Neutrophil (primary cell): Measurements from ENCODE around the gene HAL.
A peak's percentile ranks its signal among the peaks of the same experiment; 100 is the strongest.
"Not testable (repeated sequence)": the region's sequence is repeated elsewhere in the genome, so short reads cannot be mapped to it uniquely, and the experiment has no call there.

Experiments
- H3K27ac ChIP-seq: fragments of 200-600 bp; sonication (generic); 2 replicates; pipeline ENCODE4 v1.5.1; 2016; ENCODE audit warnings: mild to moderate bottlenecking, moderate library complexity
- H3K27me3 ChIP-seq: fragments of 200-600 bp; sonication (generic); 2 replicates; pipeline ENCODE4 v1.6.0; 2016; ENCODE audit warnings: mild to moderate bottlenecking
- H3K36me3 ChIP-seq: fragments of 200-600 bp; sonication (generic); 2 replicates; pipeline ENCODE4 v1.5.1; 2017
- H3K4me1 ChIP-seq, 2 experiments: fragments of 200-600 bp in 1 of 2; sonication (generic) in 1 of 2; 1 replicate in 1 of 2; 2 replicates in 1 of 2; pipeline versions ENCODE4 v1.5.1 to v1.6.1; 2013 to 2016; ENCODE audit warnings: low read depth in 1 of 2, low read length in 1 of 2, mild to moderate bottlenecking in 1 of 2, moderate library complexity in 1 of 2; ENCODE audit not compliant: control insufficient read depth in 1 of 2, insufficient read depth in 1 of 2
- H3K4me3 ChIP-seq, 2 experiments: fragments of 200-600 bp in 1 of 2; sonication (generic) in 1 of 2; 1 replicate in 1 of 2; 2 replicates in 1 of 2; pipeline ENCODE4 v1.5.1; 2013 to 2016; ENCODE audit warnings: low read depth in 1 of 2, low read length in 1 of 2, mild to moderate bottlenecking in 1 of 2, moderate library complexity in 1 of 2
- H3K9me3 ChIP-seq: fragments of 200-600 bp; sonication (generic); 2 replicates; pipeline ENCODE4 v1.5.1; 2016
- TF ChIP-seq, protein P1 (sequence below): fragments of 200-600 bp; sonication (generic); IDR thresholded peaks from 2 replicates; pipeline ENCODE4 v1.5.1; 2016; ENCODE audit warnings: antibody characterized with exemption

Gene HAL

DNA sequence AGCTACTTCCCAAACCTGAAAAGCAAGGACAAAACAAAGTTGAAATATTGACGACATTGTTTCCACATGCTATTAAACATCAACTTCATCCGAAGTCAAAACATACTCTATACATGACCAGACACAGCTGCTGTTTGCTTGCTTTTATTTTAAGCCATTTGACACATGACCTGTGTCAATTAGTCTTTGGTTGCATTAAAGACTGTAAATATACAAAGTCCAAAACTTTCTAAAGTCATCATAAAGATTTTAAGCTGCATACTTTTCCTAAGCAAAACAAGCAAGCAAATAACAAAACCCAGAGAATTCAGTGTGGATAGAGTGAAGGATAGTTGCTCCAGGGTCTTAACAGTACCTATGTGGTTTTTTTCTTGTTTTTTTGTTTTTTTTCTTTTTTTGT, 21.8 kb downstream of the HAL start:
- no peaks in the 10 kb centered on the region for H3K9me3 ChIP-seq
- H3K4me1 ChIP-seq: no peaks in the 10 kb centered on the region
- H3K27me3 ChIP-seq: no peaks in the 10 kb centered on the region
- H3K36me3 ChIP-seq: peaks cover 76% of the 10 kb centered on the region
- TF ChIP-seq, protein P1, sequence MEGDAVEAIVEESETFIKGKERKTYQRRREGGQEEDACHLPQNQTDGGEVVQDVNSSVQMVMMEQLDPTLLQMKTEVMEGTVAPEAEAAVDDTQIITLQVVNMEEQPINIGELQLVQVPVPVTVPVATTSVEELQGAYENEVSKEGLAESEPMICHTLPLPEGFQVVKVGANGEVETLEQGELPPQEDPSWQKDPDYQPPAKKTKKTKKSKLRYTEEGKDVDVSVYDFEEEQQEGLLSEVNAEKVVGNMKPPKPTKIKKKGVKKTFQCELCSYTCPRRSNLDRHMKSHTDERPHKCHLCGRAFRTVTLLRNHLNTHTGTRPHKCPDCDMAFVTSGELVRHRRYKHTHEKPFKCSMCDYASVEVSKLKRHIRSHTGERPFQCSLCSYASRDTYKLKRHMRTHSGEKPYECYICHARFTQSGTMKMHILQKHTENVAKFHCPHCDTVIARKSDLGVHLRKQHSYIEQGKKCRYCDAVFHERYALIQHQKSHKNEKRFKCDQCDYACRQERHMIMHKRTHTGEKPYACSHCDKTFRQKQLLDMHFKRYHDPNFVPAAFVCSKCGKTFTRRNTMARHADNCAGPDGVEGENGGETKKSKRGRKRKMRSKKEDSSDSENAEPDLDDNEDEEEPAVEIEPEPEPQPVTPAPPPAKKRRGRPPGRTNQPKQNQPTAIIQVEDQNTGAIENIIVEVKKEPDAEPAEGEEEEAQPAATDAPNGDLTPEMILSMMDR: no peak
- H3K4me3 ChIP-seq: no peak overlapping the region
- no peak overlapping the region for H3K27ac ChIP-seq

DNA sequence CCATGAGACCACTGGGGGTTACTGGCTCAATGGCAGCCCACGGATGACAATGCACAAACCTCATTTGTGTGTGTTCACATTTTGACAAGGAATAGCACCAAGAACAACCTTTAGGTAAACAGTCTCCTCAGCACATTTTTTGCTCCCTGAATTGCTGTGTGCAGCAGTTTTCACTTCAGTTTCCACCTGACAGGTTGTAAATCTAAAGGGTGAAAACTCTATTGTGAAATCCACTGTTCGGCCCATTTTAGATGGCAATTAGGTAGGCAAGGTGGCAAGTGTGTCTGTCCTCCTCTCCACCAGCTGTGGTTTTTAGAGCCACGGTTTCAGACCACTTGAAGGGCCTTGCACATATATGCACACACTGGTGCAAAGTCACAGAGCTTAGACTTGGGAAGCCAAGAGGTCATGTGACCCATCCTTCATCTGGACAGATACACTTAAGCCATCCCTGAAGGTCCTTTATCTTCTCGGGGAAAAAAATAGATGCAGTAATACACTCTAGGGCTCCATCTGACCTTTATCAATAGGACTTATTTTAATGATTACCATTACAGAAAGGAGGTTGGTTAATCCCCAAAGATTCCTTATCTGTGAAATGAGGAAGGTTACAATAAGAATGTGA, 23.2 kb downstream of the HAL start:
- TF ChIP-seq, protein P1: no peak
- H3K27ac ChIP-seq: peak overlapping the region; percentile 35

DNA sequence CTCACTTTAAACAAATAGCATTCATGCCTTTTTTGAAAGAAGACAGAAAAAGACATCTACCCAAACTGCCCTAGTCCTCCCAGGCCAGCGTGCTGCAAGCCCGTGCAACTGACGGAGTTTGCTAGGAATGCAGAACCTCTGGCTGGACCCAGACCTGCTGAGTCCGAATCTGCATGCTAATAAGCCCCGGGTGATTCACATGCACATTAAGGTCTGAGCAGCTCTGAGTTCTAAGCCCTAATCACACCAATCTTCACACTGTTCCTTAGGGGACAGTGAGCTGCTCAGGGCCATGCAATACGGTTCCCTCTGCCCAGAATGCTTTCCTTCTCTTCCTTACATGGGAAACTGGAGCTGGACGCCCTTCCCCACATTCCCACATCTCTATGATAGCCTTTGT, 25.2 kb downstream of the HAL start:
- no peak overlapping the region for H3K4me3 ChIP-seq
- H3K27ac ChIP-seq: no peak overlapping the region
- no peaks in the 10 kb centered on the region for H3K9me3 ChIP-seq
- no peaks in the 10 kb centered on the region for H3K4me1 ChIP-seq
- TF ChIP-seq, protein P1: no peak
- H3K27me3 ChIP-seq: no peaks in the 10 kb centered on the region
- H3K36me3 ChIP-seq: peaks cover 41% of the 10 kb centered on the region

More for the DNA sequence above, 23.2 kb downstream of the HAL start:
- no peaks in the 10 kb centered on the region for H3K27me3 ChIP-seq
- H3K36me3 ChIP-seq: peaks cover 61% of the 10 kb centered on the region
- H3K4me3 ChIP-seq: no peak overlapping the region
- H3K4me1 ChIP-seq: no peaks in the 10 kb centered on the region
- no peaks in the 10 kb centered on the region for H3K9me3 ChIP-seq

DNA sequence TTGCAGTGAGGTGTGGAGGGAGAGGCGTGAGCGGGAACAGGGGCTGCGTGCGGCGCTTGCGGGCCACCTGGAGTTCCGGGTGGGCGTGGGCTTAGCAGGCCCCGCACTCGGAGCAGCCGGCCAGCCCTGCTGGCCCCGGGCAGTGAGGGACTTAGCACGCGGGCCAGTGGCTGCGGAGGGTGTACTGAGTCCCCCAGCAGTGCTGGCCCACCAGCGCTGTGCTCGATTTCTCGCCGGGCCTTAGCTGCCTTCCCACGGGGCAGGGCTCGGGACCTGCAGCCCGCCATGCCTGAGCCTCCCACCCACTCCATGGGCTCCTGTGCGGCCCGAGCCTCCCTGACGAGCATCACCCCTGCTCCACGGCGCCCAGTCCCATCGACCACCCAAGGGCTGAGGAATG, 27.0 kb downstream of the HAL start:
- not testable (repeated sequence) for H3K9me3 ChIP-seq, H3K4me1 ChIP-seq, H3K27me3 ChIP-seq, H3K27ac ChIP-seq, H3K4me3 ChIP-seq
- H3K36me3 ChIP-seq: peaks cover 23% of the 10 kb centered on the region

DNA sequence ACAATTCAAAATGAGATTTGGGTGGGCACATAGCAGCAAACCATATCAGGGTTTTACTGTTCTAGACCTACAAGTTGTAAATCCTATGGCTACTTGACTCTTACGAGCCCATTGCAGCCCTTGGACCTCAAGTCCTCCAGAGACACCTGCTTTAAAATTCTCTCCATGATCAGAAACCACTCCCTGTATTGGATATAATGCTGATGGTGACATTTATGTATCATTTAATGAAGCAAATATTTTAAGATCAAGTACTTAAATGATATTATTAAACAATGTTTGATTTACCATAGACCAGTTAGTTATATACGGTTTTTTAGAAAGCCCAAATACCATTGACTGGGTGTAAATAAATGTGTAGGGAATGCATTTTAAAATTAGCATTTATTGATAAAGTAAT, 28.8 kb downstream of the HAL start:
- Histone ChIP-seq H3K27me3 (no peaks in the 10 kb centered on the region), H3K27ac (no peak overlapping the region), H3K4me1 (no peaks in the 10 kb centered on the region), H3K36me3 (peaks cover 5% of the 10 kb centered on the region), H3K9me3 (no peaks in the 10 kb centered on the region), H3K4me3 (no peak overlapping the region)
- TF ChIP-seq, protein P1: no peak

DNA sequence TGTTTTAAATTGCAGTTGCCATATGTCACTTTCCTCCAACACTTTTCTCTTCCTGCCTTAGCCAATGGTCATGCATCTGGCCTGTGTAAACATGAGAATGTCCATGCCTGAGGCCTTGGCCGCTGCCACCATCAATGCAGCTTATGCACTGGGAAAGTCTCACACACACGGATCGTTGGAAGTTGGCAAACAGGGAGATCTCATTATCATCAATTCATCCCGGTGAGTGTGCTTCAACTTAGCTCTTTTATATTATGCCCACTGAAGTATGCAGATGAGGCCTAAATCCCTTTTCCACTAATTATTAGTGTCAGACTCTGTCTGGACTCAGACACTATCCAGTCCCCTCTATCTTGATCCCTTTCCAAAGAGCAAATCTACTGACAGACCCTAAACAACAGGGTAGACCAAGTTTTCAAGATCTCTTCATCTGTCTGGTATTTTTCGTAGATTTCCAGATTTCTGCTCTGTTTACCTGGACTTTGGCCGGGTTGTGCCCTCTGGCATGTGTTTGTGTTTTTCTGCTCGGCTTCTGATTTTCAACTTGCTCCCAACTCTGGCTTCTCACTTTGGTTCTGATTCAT, 29.8 kb downstream of the HAL start:
- Histone ChIP-seq H3K27ac (no peak overlapping the region), H3K27me3 (no peaks in the 10 kb centered on the region), H3K4me1 (no peaks in the 10 kb centered on the region), H3K9me3 (no peaks in the 10 kb centered on the region), H3K4me3 (no peak overlapping the region), H3K36me3 (no peaks in the 10 kb centered on the region)
- TF ChIP-seq, protein P1: no peak
